ENCODE results near the gene VWC2.

GRCh38 chr7:49774459-49775064 lies 1.1 kb downstream of the VWC2 start:
- TF ChIP-seq HDAC2 (IDR thresholded peaks at IDR 0.05; ENCODE audit: borderline replicate concordance in 1 of 2, low read depth in 2 of 2, low read length in 2 of 2) (no peak), POLR2AphosphoS5 (IDR thresholded peaks at IDR 0.05; ENCODE audit: low read depth, low read length) (no peak), RFX5 (IDR thresholded peaks at IDR 0.05; ENCODE audit: borderline replicate concordance, low read depth, low read length) (no peak), SAP30 (IDR thresholded peaks at IDR 0.05; ENCODE audit: insufficient read depth, insufficient replicate concordance, low read length) (no peak), EZH2 (IDR thresholded peaks at IDR 0.05; ENCODE audit: low read depth, low read length, severe bottlenecking) (peak; percentile 69), EP300 (IDR thresholded peaks at IDR 0.05; ENCODE audit: borderline replicate concordance in 1 of 2, low read depth in 2 of 2, low read length in 2 of 2) (no peak), CTCF (IDR thresholded peaks at IDR 0.05; ENCODE audit: control extremely low read depth in 1 of 3, insufficient read depth in 1 of 3, low read depth in 1 of 3, low read length in 3 of 3) (no peak)

Measured in H1 (cell line).